ENCODE measurements around the gene CNTD1. TPM values are rescaled to one million over a fixed set of nuclear protein-coding genes. Genes with fewer than 3 reads are reported as not detected.
"Not testable (repeated sequence)": the region's sequence is repeated elsewhere in the genome, so short reads cannot be mapped to it uniquely, and the experiment has no call there.

Gene CNTD1
- total RNA-seq, 1 experiment from 2014 or later, result 0.18 TPM

DNA sequence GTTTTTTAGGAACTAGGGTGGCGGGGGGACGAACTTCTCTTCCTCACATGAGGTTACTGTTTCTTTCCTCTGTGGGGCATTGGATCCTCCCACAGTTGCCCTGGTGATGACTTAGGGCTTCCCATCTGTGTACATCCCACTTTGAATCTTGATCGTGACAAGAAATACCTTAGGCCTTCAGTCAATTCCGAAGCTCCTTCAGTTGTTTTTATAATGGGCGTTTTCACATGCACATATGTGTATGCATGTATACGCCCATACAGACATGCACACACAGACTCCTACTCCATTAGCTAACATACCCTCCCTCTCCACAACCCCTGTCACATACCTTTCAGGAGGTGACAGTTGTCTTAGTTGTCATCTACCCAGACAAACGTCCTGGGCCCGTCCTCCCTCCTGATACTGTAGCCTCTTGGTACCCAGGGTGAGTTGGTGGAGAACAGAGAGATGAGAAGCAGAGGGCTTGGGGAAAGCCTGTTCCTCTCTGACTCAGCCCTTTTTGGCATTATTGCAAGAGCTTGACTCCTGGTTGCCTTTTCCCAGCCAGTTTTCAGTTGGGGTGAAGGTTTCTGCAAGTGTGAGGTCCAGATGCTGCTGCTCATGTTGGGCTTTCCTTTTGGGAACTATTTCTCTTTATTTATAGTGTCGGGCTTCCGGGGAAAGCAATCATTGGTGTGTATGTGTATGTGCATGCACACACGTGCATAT is 43.5 kb downstream of the CNTD1 start:
- DNase-seq (ENCODE audit: low read depth in 1 of 2, low spot score in 2 of 2), result no peak
- H3K4me1 ChIP-seq (replicated peaks), result no peaks in the 10 kb centered on the region
- no peaks in the 10 kb centered on the region for H3K9me3 ChIP-seq (replicated peaks)
- no peak overlapping the region for H3K27ac ChIP-seq
- H3K27me3 ChIP-seq (replicated peaks), result no peaks in the 10 kb centered on the region
- H3K36me3 ChIP-seq, result peaks cover 83% of the 10 kb centered on the region
- no peak overlapping the region for H3K4me3 ChIP-seq

DNA sequence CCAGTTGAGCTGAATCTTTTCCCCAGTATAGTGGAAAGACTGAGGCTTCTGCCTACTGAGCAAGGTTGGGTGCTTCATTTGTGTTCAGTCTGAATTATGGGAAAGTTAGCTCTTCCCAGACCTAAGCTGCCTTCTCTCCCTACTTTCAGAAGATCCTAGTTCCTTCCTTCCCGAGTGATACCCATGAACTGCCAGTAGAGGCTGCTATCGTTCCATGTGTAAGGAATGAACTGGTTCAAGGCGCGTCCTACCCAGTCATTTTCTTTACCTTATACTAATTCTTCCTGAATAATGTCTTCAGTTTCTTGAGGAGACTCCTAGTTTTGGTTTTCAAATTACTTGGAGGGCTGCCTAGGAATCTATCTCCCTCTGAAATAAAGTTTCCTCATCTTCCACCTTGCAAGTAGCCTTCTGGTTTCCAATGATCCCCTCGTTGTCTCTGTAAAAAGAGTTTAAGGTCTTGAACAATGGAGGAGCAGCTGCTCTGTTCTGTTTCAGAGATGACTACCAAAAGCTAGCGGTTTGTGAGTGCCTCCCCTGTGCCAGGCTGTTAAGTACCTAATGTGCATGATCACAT is 44.8 kb downstream of the CNTD1 start:
- no peaks in the 10 kb centered on the region for H3K4me1 ChIP-seq (replicated peaks)
- H3K9me3 ChIP-seq (replicated peaks), result no peaks in the 10 kb centered on the region
- H3K27ac ChIP-seq, result no peak overlapping the region
- DNase-seq (ENCODE audit: low read depth in 1 of 2, low spot score in 2 of 2), result peak in 1 of 2 experiments; percentile 40
- no peaks in the 10 kb centered on the region for H3K27me3 ChIP-seq (replicated peaks)
- no peak overlapping the region for H3K4me3 ChIP-seq
- peaks cover 70% of the 10 kb centered on the region for H3K36me3 ChIP-seq

DNA sequence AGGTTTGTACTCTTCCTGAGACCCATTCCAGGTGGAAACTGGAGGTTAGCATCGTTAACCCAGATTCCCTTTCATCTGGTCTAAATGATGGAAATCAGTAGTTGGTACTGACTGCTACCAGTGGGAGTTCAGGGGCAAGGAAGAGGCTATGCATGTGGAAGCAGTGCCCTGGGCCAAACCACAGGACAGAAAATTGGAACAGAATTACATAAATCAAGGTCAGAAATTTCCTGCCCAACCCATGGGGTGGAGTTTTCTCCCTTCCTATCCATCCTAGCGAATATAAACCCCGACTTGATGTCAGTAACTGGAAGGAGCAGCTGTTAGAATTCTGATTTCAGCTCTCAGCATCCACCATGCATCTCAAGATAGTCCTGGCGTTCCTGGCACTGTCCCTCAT is 45.6 kb downstream of the CNTD1 start, which contains the start of gene AOC2:
AOC2 (plus strand) TSS at position 310 of the 400 bp plus-strand sequence; CDS start at position 357, 47 bp downstream.
- Histone ChIP-seq H3K4me1 (replicated peaks) (no peaks in the 10 kb centered on the region), H3K27ac (no peak within 1 kb of the TSS), H3K9me3 (replicated peaks) (no peaks in the 10 kb centered on the region), H3K36me3 (peaks cover 61% of the 10 kb centered on the region), H3K27me3 (replicated peaks) (peaks cover 7% of the 10 kb centered on the region; the same call in 1 of the 2 replicates), H3K4me3 (no peak within 1 kb of the TSS)
- no peak for DNase-seq (ENCODE audit: low read depth in 1 of 2, low spot score in 2 of 2)

DNA sequence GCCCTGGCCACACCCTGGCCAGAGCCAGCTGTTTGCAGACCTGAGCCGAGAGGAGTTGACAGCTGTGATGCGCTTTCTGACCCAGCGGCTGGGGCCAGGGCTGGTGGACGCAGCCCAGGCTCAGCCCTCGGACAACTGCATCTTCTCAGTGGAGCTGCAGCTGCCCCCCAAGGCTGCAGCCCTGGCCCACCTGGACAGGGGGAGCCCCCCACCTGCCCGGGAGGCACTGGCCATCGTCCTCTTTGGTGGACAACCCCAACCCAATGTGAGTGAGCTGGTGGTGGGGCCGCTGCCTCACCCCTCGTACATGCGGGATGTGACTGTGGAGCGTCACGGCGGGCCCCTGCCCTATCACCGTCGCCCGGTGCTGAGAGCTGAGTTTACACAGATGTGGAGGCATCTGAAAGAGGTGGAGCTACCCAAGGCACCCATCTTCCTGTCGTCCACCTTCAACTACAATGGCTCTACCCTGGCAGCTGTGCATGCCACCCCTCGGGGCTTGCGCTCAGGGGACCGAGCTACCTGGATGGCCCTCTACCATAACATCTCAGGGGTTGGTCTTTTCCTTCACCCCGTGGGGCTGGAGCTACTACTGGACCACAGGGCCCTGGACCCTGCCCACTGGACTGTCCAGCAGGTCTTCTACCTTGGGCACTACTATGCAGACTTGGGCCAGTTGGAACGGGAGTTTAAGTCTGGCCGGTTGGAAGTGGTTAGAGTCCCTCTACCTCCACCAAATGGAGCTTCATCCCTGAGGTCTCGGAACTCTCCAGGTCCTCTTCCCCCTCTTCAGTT is 46.3 kb downstream of the CNTD1 start:
- peaks cover 14% of the 10 kb centered on the region for H3K27me3 ChIP-seq (replicated peaks)
- H3K9me3 ChIP-seq (replicated peaks), result no peaks in the 10 kb centered on the region
- H3K27ac ChIP-seq, result no peak overlapping the region
- DNase-seq (ENCODE audit: low read depth in 1 of 2, low spot score in 2 of 2), result no peak
- H3K36me3 ChIP-seq, result peaks cover 56% of the 10 kb centered on the region
- H3K4me1 ChIP-seq (replicated peaks), result no peaks in the 10 kb centered on the region
- no peak overlapping the region for H3K4me3 ChIP-seq

DNA sequence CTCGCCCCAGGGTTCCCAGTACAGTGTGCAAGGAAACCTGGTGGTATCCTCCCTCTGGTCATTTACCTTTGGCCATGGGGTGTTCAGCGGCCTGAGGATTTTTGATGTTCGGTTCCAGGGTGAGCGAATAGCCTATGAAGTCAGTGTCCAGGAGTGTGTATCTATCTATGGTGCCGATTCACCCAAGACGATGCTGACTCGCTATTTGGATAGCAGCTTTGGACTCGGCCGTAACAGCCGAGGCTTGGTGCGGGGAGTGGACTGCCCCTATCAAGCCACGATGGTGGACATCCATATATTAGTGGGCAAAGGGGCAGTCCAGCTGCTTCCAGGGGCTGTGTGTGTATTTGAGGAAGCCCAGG is 46.9 kb downstream of the CNTD1 start:
- Histone ChIP-seq H3K27me3 (replicated peaks) (peaks cover 20% of the 10 kb centered on the region), H3K9me3 (replicated peaks) (no peaks in the 10 kb centered on the region), H3K36me3 (peaks cover 52% of the 10 kb centered on the region), H3K4me1 (replicated peaks) (no peaks in the 10 kb centered on the region), H3K27ac (no peak overlapping the region), H3K4me3 (no peak overlapping the region)
- no peak for DNase-seq (ENCODE audit: low read depth in 1 of 2, low spot score in 2 of 2)

DNA sequence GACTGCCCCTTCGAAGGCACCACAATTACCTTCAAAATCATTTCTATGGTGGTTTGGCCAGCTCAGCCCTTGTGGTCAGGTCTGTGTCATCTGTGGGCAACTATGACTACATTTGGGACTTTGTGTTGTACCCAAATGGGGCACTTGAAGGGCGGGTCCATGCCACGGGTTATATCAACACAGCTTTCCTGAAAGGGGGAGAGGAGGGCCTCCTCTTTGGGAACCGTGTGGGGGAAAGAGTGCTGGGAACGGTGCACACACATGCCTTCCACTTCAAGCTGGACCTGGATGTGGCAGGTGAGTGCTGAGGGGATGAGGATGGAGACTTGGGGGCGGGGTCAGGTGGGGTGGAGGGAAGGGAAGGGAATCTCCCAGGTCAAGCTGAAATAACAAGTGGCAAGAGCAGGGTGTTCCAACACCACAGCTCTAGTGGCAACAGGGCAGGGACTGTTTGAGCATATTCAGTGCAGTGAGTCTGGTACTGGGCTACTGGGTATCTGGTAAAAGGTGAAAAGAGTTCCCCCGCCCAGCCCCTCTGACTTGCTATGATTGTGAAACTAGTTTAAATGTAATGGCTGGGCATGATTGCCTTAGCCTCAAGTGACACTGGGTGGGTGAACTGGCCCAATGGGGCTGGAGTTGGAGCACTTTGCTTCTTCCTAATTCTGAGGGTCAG is 47.4 kb downstream of the CNTD1 start:
- Histone ChIP-seq H3K36me3 (peaks cover 48% of the 10 kb centered on the region), H3K4me3 (no peak overlapping the region), H3K4me1 (replicated peaks) (no peaks in the 10 kb centered on the region), H3K9me3 (replicated peaks) (no peaks in the 10 kb centered on the region), H3K27ac (no peak overlapping the region), H3K27me3 (replicated peaks) (peaks cover 20% of the 10 kb centered on the region)
- no peak for DNase-seq (ENCODE audit: low read depth in 1 of 2, low spot score in 2 of 2)

DNA sequence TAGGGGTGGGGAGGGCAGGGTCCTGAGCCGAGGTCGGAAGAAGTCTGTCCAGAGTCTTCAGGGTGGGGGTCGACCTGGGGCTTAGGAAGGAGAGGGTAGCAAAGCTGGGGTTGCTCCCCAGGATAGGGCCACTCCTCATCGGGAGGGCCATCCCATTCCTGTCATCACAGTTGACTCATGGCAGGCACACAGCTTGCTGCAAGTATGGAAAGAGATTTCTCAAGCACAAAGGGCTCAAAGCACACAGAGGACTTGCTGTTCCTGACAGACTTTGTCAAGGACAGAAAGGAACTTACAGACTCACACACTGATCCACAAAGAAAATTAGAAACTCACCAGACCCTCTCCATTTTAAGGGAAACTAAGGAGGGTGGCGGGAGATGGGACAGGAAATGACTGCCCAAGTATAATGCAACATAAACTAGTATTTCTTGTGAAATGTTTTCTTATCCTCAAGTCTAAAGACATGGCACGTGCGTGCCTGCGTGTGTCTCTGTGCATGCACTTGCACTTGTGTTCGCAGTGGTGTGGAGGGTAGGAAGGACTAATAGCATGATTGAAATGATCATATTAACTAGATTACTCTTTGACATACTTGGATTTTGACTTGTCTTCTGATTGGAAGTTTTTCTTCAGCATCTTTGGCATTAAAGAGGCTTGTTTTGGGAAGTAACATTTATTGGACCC is 48.1 kb downstream of the CNTD1 start:
- Histone ChIP-seq H3K27ac (no peak overlapping the region), H3K4me1 (replicated peaks) (no peaks in the 10 kb centered on the region), H3K27me3 (replicated peaks) (peaks cover 20% of the 10 kb centered on the region), H3K9me3 (replicated peaks) (no peaks in the 10 kb centered on the region), H3K4me3 (no peak overlapping the region), H3K36me3 (peaks cover 41% of the 10 kb centered on the region)
- no peak for DNase-seq (ENCODE audit: low read depth in 1 of 2, low spot score in 2 of 2)

DNA sequence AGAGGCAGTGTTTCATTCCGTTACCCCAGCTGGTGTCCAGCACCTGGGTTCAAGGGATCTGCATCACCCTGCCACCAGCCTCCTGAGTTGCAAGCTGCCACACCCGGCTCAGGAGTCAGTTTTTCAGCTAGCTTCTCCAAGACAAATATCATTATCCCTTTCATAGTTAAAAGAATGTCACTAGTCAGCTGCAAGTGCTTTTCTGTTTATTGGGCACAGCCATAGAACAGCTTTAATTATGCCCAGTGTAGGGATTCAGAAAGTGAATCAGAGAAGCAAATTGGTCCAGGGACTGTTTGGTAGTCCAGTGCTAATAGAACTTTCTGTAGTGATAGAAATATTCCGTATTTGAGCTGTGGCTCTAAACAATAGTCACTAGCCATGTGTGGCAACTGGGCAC is 49.4 kb downstream of the CNTD1 start:
- H3K27ac ChIP-seq, result no peak overlapping the region
- no peak for DNase-seq (ENCODE audit: low read depth in 1 of 2, low spot score in 2 of 2)
- H3K27me3 ChIP-seq (replicated peaks), result peaks cover 20% of the 10 kb centered on the region
- H3K36me3 ChIP-seq, result peaks cover 28% of the 10 kb centered on the region
- no peaks in the 10 kb centered on the region for H3K9me3 ChIP-seq (replicated peaks)
- no peak overlapping the region for H3K4me3 ChIP-seq
- no peaks in the 10 kb centered on the region for H3K4me1 ChIP-seq (replicated peaks)

DNA sequence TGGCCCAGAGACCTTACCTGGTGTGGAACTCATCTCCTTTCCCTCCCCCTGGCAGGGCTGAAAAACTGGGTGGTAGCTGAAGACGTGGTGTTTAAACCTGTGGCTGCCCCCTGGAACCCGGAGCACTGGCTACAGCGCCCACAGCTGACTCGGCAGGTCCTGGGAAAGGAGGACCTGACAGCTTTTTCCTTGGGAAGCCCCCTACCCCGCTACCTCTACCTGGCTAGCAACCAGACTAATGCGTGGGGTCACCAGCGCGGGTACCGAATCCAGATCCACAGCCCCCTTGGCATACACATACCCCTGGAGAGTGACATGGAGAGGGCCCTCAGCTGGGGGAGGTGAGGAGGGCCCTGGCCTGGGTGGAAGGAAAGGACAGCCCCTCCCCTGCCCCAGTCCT is 50.4 kb downstream of the CNTD1 start:
- H3K36me3 ChIP-seq, result peaks cover 18% of the 10 kb centered on the region
- no peak overlapping the region for H3K27ac ChIP-seq
- no peak overlapping the region for H3K4me3 ChIP-seq
- peaks cover 20% of the 10 kb centered on the region for H3K27me3 ChIP-seq (replicated peaks)
- no peaks in the 10 kb centered on the region for H3K4me1 ChIP-seq (replicated peaks)
- no peak for DNase-seq (ENCODE audit: low read depth in 1 of 2, low spot score in 2 of 2)
- no peaks in the 10 kb centered on the region for H3K9me3 ChIP-seq (replicated peaks)

DNA sequence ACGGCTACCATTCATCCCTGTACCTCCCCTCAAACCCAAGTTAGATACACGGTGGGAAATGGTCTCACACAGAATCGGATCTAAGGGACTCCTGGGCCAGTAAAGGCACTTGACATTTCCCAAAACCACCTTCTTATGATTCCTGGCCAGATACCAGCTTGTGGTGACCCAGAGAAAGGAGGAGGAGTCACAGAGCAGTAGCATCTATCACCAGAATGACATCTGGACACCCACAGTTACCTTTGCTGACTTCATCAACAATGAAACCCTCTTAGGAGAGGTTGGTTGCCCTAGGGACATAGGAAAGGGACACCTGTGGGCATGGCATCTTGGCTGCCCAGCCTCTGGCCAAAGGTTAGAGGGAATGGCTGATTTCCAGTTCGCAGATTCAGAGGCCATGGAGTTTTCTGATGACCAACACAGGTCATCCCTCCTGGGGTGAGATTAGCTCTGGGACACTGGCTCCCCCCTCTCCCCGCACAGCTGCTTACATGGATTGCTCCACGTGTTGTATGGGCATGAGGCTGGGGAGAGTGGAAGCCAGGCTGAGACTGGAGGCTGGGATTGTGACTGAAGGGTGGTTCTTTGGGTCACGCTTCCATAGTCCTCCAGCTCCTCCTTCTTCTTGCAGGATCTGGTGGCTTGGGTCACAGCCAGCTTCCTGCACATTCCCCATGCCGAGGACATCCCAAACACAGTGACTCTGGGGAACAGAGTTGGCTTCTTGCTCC is 51.0 kb downstream of the CNTD1 start:
- peaks cover 12% of the 10 kb centered on the region for H3K36me3 ChIP-seq
- H3K27me3 ChIP-seq (replicated peaks), result peaks cover 20% of the 10 kb centered on the region
- H3K4me1 ChIP-seq (replicated peaks), result no peaks in the 10 kb centered on the region
- no peak overlapping the region for H3K27ac ChIP-seq
- H3K9me3 ChIP-seq (replicated peaks), result no peaks in the 10 kb centered on the region
- no peak overlapping the region for H3K4me3 ChIP-seq
- no peak for DNase-seq (ENCODE audit: low read depth in 1 of 2, low spot score in 2 of 2)

DNA sequence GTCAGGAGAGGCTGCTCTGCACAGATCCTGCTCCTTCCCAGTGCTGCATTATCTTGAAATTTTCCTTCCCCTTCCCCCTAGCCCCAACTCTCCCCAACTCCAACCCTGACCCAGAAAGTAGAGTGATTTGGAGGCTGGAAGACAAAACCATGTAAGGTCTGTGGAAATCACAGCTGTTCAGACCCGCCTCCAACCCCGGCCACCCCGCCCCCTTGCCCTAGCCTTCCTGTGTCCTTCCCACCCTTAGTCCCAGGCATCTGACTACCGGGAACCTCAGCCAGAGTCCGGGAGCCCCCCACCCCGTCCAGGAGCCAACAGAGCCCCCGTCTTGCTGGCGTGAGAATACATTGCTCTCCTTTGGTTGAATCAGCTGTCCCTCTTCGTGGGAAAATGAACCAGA is 52.3 kb downstream of the CNTD1 start, which contains the start of gene AOC3:
AOC3 (plus strand) TSS at position 246 of the 400 bp plus-strand sequence; CDS start at position 391, 145 bp downstream.
- Histone ChIP-seq H3K4me1 (replicated peaks) (no peaks in the 10 kb centered on the region), H3K27ac (no peak within 1 kb of the TSS), H3K9me3 (replicated peaks) (no peaks in the 10 kb centered on the region), H3K27me3 (replicated peaks) (peaks cover 20% of the 10 kb centered on the region), H3K4me3 (no peak within 1 kb of the TSS), H3K36me3 (no peaks in the 10 kb centered on the region)
- no peak for DNase-seq (ENCODE audit: low read depth in 1 of 2, low spot score in 2 of 2)

DNA sequence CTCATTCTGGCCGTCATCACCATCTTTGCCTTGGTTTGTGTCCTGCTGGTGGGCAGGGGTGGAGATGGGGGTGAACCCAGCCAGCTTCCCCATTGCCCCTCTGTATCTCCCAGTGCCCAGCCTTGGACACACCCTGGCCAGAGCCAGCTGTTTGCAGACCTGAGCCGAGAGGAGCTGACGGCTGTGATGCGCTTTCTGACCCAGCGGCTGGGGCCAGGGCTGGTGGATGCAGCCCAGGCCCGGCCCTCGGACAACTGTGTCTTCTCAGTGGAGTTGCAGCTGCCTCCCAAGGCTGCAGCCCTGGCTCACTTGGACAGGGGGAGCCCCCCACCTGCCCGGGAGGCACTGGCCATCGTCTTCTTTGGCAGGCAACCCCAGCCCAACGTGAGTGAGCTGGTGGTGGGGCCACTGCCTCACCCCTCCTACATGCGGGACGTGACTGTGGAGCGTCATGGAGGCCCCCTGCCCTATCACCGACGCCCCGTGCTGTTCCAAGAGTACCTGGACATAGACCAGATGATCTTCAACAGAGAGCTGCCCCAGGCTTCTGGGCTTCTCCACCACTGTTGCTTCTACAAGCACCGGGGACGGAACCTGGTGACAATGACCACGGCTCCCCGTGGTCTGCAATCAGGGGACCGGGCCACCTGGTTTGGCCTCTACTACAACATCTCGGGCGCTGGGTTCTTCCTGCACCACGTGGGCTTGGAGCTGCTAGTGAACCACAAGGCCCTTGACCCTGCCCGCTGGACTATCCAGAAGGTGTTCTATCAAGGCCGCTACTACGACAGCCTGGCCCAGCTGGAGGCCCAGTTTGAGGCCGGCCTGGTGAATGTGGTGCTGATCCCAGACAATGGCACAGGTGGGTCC is 52.9 kb downstream of the CNTD1 start:
- not testable (repeated sequence) for H3K27ac ChIP-seq; H3K4me3 ChIP-seq; H3K4me1 ChIP-seq (replicated peaks); H3K36me3 ChIP-seq; DNase-seq (ENCODE audit: low read depth in 1 of 2, low spot score in 2 of 2); H3K9me3 ChIP-seq (replicated peaks)
- peaks cover 20% of the 10 kb centered on the region for H3K27me3 ChIP-seq (replicated peaks)
